GM12878 (cell line): Measurements from ENCODE around the gene TUT4.

Experiments
- BCLAF1 ChIP-seq: fragments of 450-650 bp; IDR thresholded peaks from 2 replicates; pipeline ENCODE4 v1.6.1; 2017; ENCODE audit warnings: antibody characterized with exemption, mild to moderate bottlenecking, moderate library complexity
- CBFB ChIP-seq: IDR thresholded peaks from 2 replicates; pipeline ENCODE4 v1.6.1; 2016; ENCODE audit warnings: antibody characterized with exemption, low read depth
- CREM ChIP-seq: IDR thresholded peaks from 2 replicates; pipeline ENCODE4 v1.6.1; 2014; ENCODE audit warnings: antibody characterized with exemption, low read depth
- EP300 ChIP-seq, 2 experiments: fragments of 150-350 bp in 1 of 2; IDR thresholded peaks; 2 replicates each; pipeline ENCODE4 v1.6.1; 2011 to 2012; ENCODE audit warnings: low read depth in 2 of 2, low read length in 2 of 2, borderline replicate concordance in 1 of 2, improper control_type of control experiment in 1 of 2, inconsistent platforms in 1 of 2; ENCODE audit not compliant: control insufficient read depth in 1 of 2
- SP1 ChIP-seq: IDR thresholded peaks from one replicate; pipeline ENCODE4 v1.6.1; 2011; ENCODE audit warnings: low read depth, low read length

GRCh38 chr1:52576074-52576473 is 23.2 kb upstream of the TUT4 start:
- no peak for TF ChIP-seq EP300 (IDR thresholded peaks at IDR 0.05; ENCODE audit: borderline replicate concordance in 1 of 2, control insufficient read depth in 1 of 2, low read depth in 2 of 2, low read length in 2 of 2)
- no peak for TF ChIP-seq CREM
- no peak for TF ChIP-seq CBFB
- no peak for TF ChIP-seq SP1
- TF ChIP-seq BCLAF1 = no peak
